Right renal pelvis (tissue), 4 donors: ENCODE results near the gene ZNF217. TPM values are rescaled to one million over a fixed set of nuclear protein-coding genes. Genes with fewer than 3 reads are reported as not detected.
"Not testable (repeated sequence)": the region's sequence is repeated elsewhere in the genome, so short reads cannot be mapped to it uniquely, and the experiment has no call there.

Source experiments
- DNase-seq, 4 donors: peaks; one replicate each; pipeline ENCODE4 v3.0.0-alpha.2; 2013; ENCODE audit warnings: low read depth in 4 of 4, low spot score in 3 of 4, missing footprints in 1 of 4
- polyA plus RNA-seq, 4 donors: library from polyadenylated mRNA; unstranded; fragments of 120-200 nt; gene quantifications; one replicate each; pipeline ENCODE4 v1.2.1, GENCODE V29; 2013; ENCODE audit not compliant: insufficient read length in 4 of 4

The ZNF217 gene
- polyA plus RNA-seq, 4 donors = 27.6 to 38.3 (median 35.6) TPM

- no peak for DNase-seq
Measured at GRCh38 chr20:53534037-53534436, 59.6 kb downstream of the ZNF217 start.

- no peak for DNase-seq
Measured at GRCh38 chr20:53533500-53533899, 60.1 kb downstream of the ZNF217 start.

GRCh38 chr20:53532654-53533312, 60.9 kb downstream of the ZNF217 start:
- DNase-seq = not testable (repeated sequence)

- DNase-seq = no peak
Measured at GRCh38 chr20:53530440-53530839, 63.2 kb downstream of the ZNF217 start.

- DNase-seq = no peak
Measured at GRCh38 chr20:53529658-53530057, 64.0 kb downstream of the ZNF217 start.

- DNase-seq = no peak
Measured at GRCh38 chr20:53527196-53527595, 66.4 kb downstream of the ZNF217 start.

- no peak for DNase-seq
Measured at GRCh38 chr20:53524589-53525312, 68.9 kb downstream of the ZNF217 start.

- DNase-seq = not testable (repeated sequence)
Measured at GRCh38 chr20:53523615-53524014, 70.0 kb downstream of the ZNF217 start.

GRCh38 chr20:53522696-53523095, 70.9 kb downstream of the ZNF217 start:
- no peak for DNase-seq

- DNase-seq = no peak
Measured at GRCh38 chr20:53522026-53522425, 71.6 kb downstream of the ZNF217 start.

- DNase-seq = not testable (repeated sequence)
Measured at GRCh38 chr20:53521421-53521820, 72.2 kb downstream of the ZNF217 start.

GRCh38 chr20:53517146-53517545, 76.5 kb downstream of the ZNF217 start:
- no peak for DNase-seq
